CD4-positive, alpha-beta T cell (primary cell): ENCODE results near the gene UBA3. TPM values are rescaled to one million over a fixed set of nuclear protein-coding genes. Genes with fewer than 3 reads are reported as not detected.

Source experiments
- ATAC-seq: fragments of 200-7000 bp; cut with Tn5 transposase; one replicate; pipeline ENCODE4 v1.10.0; 2022; ENCODE audit warnings: mild to moderate bottlenecking; ENCODE audit not compliant: poor library complexity
- CTCF ChIA-PET: fragments of 350-600 bp; sonication (Branson Sonifier 250); formaldehyde crosslinking; loops from one replicate; lab custom pipeline; 2021; ENCODE audit warnings: antibody characterized with exemption, inconsistent platforms; lab: Charles Lee
- POLR2A ChIA-PET: fragments of 350-600 bp; sonication (Branson Sonifier 250); formaldehyde crosslinking; loops from one replicate; lab custom pipeline; 2021; ENCODE audit warnings: antibody characterized with exemption, inconsistent platforms; lab: Charles Lee
- DNase-seq, 14 experiments: peaks; one replicate each; pipeline ENCODE4 v3.0.0-alpha.2; 2013 to 2020; ENCODE audit warnings: mixed read lengths in 2 of 14
- H3K27ac ChIP-seq, 2 donors: one replicate each; pipeline versions ENCODE4 v1.5.1 to v1.7.0; 2013; ENCODE audit warnings: low read length in 2 of 2, low read depth in 1 of 2, mild to moderate bottlenecking in 1 of 2
- H3K27me3 ChIP-seq, 2 experiments: 1 replicate in 1 of 2; 2 replicates in 1 of 2; pipeline versions ENCODE4 v1.6.1 to v1.7.0; 2013; ENCODE audit warnings: low read length in 2 of 2, control low read depth in 1 of 2, mild to moderate bottlenecking in 1 of 2, moderate library complexity in 1 of 2; ENCODE audit not compliant: insufficient read depth in 2 of 2, control insufficient read depth in 1 of 2
- H3K36me3 ChIP-seq: one replicate; pipeline ENCODE4 v1.6.1; 2013; ENCODE audit warnings: low read length, control low read depth; ENCODE audit not compliant: insufficient read depth
- H3K4me1 ChIP-seq: one replicate; pipeline ENCODE4 v1.6.1; 2013; ENCODE audit warnings: low read length, control low read depth; ENCODE audit not compliant: insufficient read depth
- H3K4me3 ChIP-seq: one replicate; pipeline ENCODE4 v1.5.1; 2013; ENCODE audit warnings: mild to moderate bottlenecking, low read length, moderate library complexity
- H3K9me3 ChIP-seq, 2 experiments: 1 replicate in 1 of 2; 2 replicates in 1 of 2; pipeline versions ENCODE4 v1.6.1 to v1.7.0; 2013; ENCODE audit warnings: low read length in 2 of 2, mild to moderate bottlenecking in 2 of 2, control low read depth in 1 of 2, moderate library complexity in 1 of 2; ENCODE audit not compliant: control insufficient read depth in 1 of 2, insufficient read depth in 1 of 2
- H3K27ac Mint-ChIP-seq: one replicate; pipeline ENCODE4 v1.8.0; 2020; ENCODE audit warnings: mixed read lengths
- H3K27me3 Mint-ChIP-seq: one replicate; pipeline ENCODE4 v1.8.0; 2021; ENCODE audit warnings: mixed read lengths
- H3K36me3 Mint-ChIP-seq: one replicate; pipeline ENCODE4 v1.8.0; 2021; ENCODE audit warnings: low read depth, mixed read lengths
- H3K4me1 Mint-ChIP-seq: one replicate; pipeline ENCODE4 v1.8.0; 2021; ENCODE audit warnings: low read depth, mixed read lengths
- H3K4me3 Mint-ChIP-seq: one replicate; pipeline ENCODE4 v1.8.0; 2020; ENCODE audit warnings: mild to moderate bottlenecking, mixed read lengths
- H3K9me3 Mint-ChIP-seq: one replicate; pipeline ENCODE4 v1.8.0; 2020; ENCODE audit warnings: mixed read lengths
- CTCF ChIP-seq: fragments of 200-600 bp; IDR thresholded peaks from one replicate; pipeline ENCODE4 v1.8.0; 2022; ENCODE audit warnings: antibody characterized with exemption, mild to moderate bottlenecking
- intact Hi-C, 2 experiments: fragments of 100-400 bp; cut with DNase I in 1 of 2; cut with micrococcal nuclease in 1 of 2; formaldehyde crosslinking; loops; one replicate each; pipeline versions ENCODE4 v1.15.1 to v1.9.0; 2023 to 2025; cut with DNase I, micrococcal nuclease
- total RNA-seq, 174 experiments: library from RNA in 2 of 174; stranded (reverse) in 2 of 174; gene quantifications; one replicate each; pipeline ENCODE4 v1.2.3 and lab custom pipeline; 2021 to 2026

UBA3 gene
- total RNA-seq, 2 experiments from 2014 or later, result 33.4 to 43.9 TPM

DNA sequence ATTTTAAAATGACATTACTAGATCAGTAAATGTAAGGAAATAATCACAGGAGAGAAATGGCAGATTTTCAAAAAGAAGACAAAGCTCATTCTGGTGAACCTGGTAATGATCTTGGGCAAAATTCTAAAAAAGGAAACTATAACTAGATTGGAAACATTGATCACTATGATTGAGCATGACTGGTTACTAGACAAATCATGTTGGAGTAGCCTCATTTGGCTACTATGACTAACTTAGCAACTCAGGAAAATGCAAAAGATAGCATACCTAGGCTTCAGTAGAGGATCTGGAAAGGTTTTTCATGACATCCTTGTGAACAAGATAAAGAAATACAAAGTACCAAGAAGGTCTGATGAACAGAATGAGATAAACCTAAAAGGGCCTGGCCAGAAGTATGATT, 20.5 kb downstream of the UBA3 start:
- H3K4me1 Mint-ChIP-seq, result peaks cover 48% of the 10 kb centered on the region
- peak overlapping the region; percentile 84 for H3K27ac Mint-ChIP-seq
- H3K36me3 Mint-ChIP-seq, result peaks cover 87% of the 10 kb centered on the region
- H3K4me3 ChIP-seq, result no peak overlapping the region
- H3K9me3 ChIP-seq, result no peaks in the 10 kb centered on the region
- no peak for DNase-seq
- H3K27me3 Mint-ChIP-seq, result no peaks in the 10 kb centered on the region
- intact Hi-C loops, result no loop called here
- TF ChIP-seq CTCF, result no peak
- CTCF ChIA-PET, result interaction anchor here (0.9 to 1.5 kb wide), 3 partner anchors 15 to 61 kb away, joined by 3 to 4 read pairs (median 4); no protein-coding TSS in a partner anchor
- H3K4me1 ChIP-seq, result peaks cover 15% of the 10 kb centered on the region
- H3K36me3 ChIP-seq, result peaks cover 55% of the 10 kb centered on the region
- POLR2A ChIA-PET, result interaction anchor here (0.8 to 5.1 kb wide), 8 partner anchors 8 to 61 kb away, joined by 3 to 42 read pairs (median 4); partner anchors contain the start of genes ARL6IP5, EOGT and TMF1
- H3K4me3 Mint-ChIP-seq, result no peak overlapping the region
- no peak for ATAC-seq
- peak overlapping the region; percentile 32 to 67 for H3K27ac ChIP-seq
- no peaks in the 10 kb centered on the region for H3K27me3 ChIP-seq
- no peaks in the 10 kb centered on the region for H3K9me3 Mint-ChIP-seq

DNA sequence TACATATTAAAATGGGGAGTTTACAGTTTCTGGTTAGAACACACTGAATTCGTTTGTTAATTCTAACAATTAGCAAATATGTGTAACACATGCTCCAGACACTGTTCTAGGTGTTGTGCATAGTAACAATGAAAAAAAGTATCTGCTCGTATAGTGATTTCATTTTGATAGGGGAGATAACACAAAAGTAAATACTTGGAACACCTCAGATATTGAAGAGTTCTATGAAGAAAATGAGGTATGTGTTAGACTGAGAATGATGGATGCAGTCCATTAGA, 21.3 kb downstream of the UBA3 start:
- Histone ChIP-seq H3K27me3 (no peaks in the 10 kb centered on the region), H3K4me1 (peaks cover 15% of the 10 kb centered on the region), H3K4me3 (no peak overlapping the region), H3K27ac (peak overlapping the region; percentile 32 to 67), H3K36me3 (peaks cover 58% of the 10 kb centered on the region), H3K9me3 (no peaks in the 10 kb centered on the region)
- no peak for DNase-seq
- POLR2A ChIA-PET, result interaction anchor here (0.7 to 5.1 kb wide), 8 partner anchors 10 to 45 kb away, joined by 3 to 42 read pairs (median 4); partner anchors contain the start of genes ARL6IP5 and EOGT
- peak overlapping the region; percentile 84 for H3K27ac Mint-ChIP-seq
- no peak for ATAC-seq
- H3K4me3 Mint-ChIP-seq, result no peak overlapping the region
- H3K9me3 Mint-ChIP-seq, result no peaks in the 10 kb centered on the region
- TF ChIP-seq CTCF, result no peak
- no peaks in the 10 kb centered on the region for H3K27me3 Mint-ChIP-seq
- intact Hi-C loops, result no loop called here
- peaks cover 84% of the 10 kb centered on the region for H3K36me3 Mint-ChIP-seq
- H3K4me1 Mint-ChIP-seq, result peaks cover 40% of the 10 kb centered on the region
- CTCF ChIA-PET, result interaction anchor here (0.9 to 1.2 kb wide), 2 partner anchors 16 to 30 kb away, joined by 3 to 4 read pairs; no protein-coding TSS in a partner anchor

- no peak overlapping the region for H3K4me3 ChIP-seq
- peak overlapping the region; percentile 84 for H3K27ac Mint-ChIP-seq
- TF ChIP-seq CTCF, result no peak
- ATAC-seq (peak; percentile 97), DNase-seq (peak in 4 of 14 experiments; percentile 17 to 78 (median 57))
- intact Hi-C loops, result no loop called here
- peak overlapping the region; percentile 32 to 67 for H3K27ac ChIP-seq
- H3K9me3 ChIP-seq, result no peaks in the 10 kb centered on the region
- H3K4me3 Mint-ChIP-seq, result peak overlapping the region; percentile 32
- CTCF ChIA-PET, result interaction anchor here (1.2 kb wide), 1 partner anchor 17 kb away, joined by 3 read pairs; no protein-coding TSS in a partner anchor
- peaks cover 35% of the 10 kb centered on the region for H3K4me1 Mint-ChIP-seq
- H3K9me3 Mint-ChIP-seq, result no peaks in the 10 kb centered on the region
- H3K27me3 Mint-ChIP-seq, result no peaks in the 10 kb centered on the region
- H3K36me3 ChIP-seq, result peaks cover 58% of the 10 kb centered on the region
- no peaks in the 10 kb centered on the region for H3K27me3 ChIP-seq
- peaks cover 15% of the 10 kb centered on the region for H3K4me1 ChIP-seq
- H3K36me3 Mint-ChIP-seq, result peaks cover 78% of the 10 kb centered on the region
- POLR2A ChIA-PET, result interaction anchor here (0.7 to 5.1 kb wide), 12 partner anchors 10 to 44 kb away, joined by 3 to 42 read pairs (median 4); partner anchors contain the start of genes ARL6IP5, EOGT and UBA3
Measured at GRCh38 chr3:69058180-69058946, 21.8 kb downstream of the UBA3 start.
